D341Med (cell line): Measurements from ENCODE around the gene MAPK1IP1L.
"Not testable (repeated sequence)": the region's sequence is repeated elsewhere in the genome, so short reads cannot be mapped to it uniquely, and the experiment has no call there.

Experiments used
- DNase-seq: peaks from one replicate; pipeline ENCODE4 v3.0.0; 2012; ENCODE audit warnings: low spot score

Gene MAPK1IP1L

GRCh38 chr14:55057919-55058318 lies 6.5 kb downstream of the MAPK1IP1L start:
- no peak for DNase-seq

GRCh38 chr14:55059333-55059732 lies 7.9 kb downstream of the MAPK1IP1L start:
- DNase-seq, result no peak

- DNase-seq, result peak; percentile 56
These were observed 11.3 kb downstream of the MAPK1IP1L start for GRCh38 chr14:55062517-55063351.

- not testable (repeated sequence) for DNase-seq
These were observed 13.4 kb downstream of the MAPK1IP1L start for GRCh38 chr14:55064896-55065295.

GRCh38 chr14:55065411-55065810 lies 14.0 kb downstream of the MAPK1IP1L start:
- no peak for DNase-seq

GRCh38 chr14:55066223-55066622 lies 14.8 kb downstream of the MAPK1IP1L start:
- no peak for DNase-seq

- DNase-seq, result no peak
These were observed 19.5 kb downstream of the MAPK1IP1L start for GRCh38 chr14:55070981-55071411.

GRCh38 chr14:55071870-55072640 lies 20.6 kb downstream of the MAPK1IP1L start:
- DNase-seq, result no peak

- DNase-seq, result no peak
These were observed 22.4 kb downstream of the MAPK1IP1L start for GRCh38 chr14:55073856-55074255.

- no peak for DNase-seq
These were observed 23.2 kb downstream of the MAPK1IP1L start for GRCh38 chr14:55074662-55075061.

GRCh38 chr14:55075628-55076175 lies 24.3 kb downstream of the MAPK1IP1L start:
- no peak for DNase-seq

- no peak for DNase-seq
These were observed 26.0 kb downstream of the MAPK1IP1L start for GRCh38 chr14:55077170-55078151.

GRCh38 chr14:55079961-55080360 lies 28.5 kb downstream of the MAPK1IP1L start:
- not testable (repeated sequence) for DNase-seq

- no peak for DNase-seq
These were observed 33.1 kb downstream of the MAPK1IP1L start for GRCh38 chr14:55084401-55085059.

GRCh38 chr14:55085060-55085660 lies 33.7 kb downstream of the MAPK1IP1L start:
- no peak for DNase-seq

GRCh38 chr14:55086938-55087337 lies 35.5 kb downstream of the MAPK1IP1L start:
- DNase-seq, result no peak

- no peak for DNase-seq
These were observed 36.9 kb downstream of the MAPK1IP1L start for GRCh38 chr14:55088356-55088755.

- no peak for DNase-seq
These were observed 40.9 kb downstream of the MAPK1IP1L start for GRCh38 chr14:55092341-55092740.

- no peak for DNase-seq
These were observed 43.1 kb downstream of the MAPK1IP1L start for GRCh38 chr14:55094292-55095157.
